Globus pallidus (tissue), 1 donor: ENCODE measurements around the gene JPH2.

Source experiments
- DNase-seq: peaks from one replicate; pipeline ENCODE4 v3.0.0-alpha.2; 2015; ENCODE audit warnings: low spot score

The JPH2 gene

DNA sequence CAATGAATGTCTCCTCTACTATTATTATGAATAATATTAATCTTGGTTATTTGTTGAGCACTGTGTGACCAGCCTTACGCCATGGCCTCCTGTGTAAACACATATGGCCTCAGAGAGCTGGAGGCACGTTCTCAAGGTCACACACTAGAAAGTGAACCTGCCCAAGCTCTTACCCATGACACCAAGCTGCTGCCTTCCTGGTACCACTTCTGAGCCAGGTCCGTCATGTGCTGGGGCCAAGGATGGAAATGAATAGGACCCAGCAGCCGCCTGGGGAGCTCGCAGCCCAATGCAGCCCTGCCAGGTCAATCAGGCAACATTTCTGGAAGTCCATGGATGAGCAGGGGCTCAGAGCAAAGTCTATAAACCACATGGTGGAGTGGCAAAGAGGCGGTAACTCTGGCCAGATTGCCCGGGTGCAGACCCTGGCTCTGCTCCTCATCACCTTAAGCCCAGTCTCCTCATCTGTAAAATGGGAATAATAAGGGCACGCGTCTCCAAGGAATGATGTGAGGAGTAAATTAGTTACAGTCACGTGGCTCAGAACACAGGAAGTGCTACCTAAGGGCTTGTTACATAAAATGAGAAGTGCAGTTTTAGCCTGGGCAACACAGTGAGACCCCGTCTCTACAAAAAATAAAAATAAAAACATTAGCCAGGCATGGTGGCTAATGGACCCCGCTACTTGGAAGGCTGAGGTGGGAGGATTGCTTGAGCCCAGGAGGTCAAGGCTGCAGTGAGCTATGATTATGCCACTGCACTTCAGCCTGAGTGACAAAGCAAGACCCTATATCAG is 61.5 kb downstream of the JPH2 start:
- no peak for DNase-seq

DNA sequence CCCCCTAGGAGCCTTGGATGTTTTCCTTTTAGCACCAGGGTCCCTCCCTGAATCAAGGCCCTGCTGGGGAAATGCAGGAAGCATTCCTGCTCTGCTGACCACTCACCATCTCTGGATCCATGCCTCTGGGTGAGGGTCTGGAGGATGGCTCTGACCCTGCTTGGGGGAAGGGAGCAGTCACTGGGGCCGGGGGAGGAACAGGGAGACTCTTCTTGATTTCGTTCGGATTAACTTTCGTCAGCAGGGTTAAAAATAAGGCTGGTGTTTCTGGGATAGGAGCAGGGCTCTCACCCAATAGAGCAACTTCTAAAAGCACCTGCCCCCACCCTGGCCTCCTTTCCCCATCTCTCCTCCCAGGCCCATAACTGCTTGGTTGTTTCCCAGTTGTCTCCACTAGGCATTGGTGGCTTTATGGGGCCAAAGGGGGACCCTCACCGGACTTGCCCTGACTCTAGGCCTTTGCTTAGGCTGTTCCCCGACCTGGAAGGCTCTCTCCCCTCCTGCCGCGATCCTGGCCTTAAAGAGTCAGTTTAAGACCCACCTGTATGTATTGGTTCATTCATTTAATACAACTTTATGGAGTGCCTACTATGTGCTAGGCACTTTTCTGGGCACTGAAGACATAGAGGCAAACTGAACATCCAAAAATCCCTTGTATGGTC is 63.0 kb downstream of the JPH2 start:
- DNase-seq, result no peak

DNA sequence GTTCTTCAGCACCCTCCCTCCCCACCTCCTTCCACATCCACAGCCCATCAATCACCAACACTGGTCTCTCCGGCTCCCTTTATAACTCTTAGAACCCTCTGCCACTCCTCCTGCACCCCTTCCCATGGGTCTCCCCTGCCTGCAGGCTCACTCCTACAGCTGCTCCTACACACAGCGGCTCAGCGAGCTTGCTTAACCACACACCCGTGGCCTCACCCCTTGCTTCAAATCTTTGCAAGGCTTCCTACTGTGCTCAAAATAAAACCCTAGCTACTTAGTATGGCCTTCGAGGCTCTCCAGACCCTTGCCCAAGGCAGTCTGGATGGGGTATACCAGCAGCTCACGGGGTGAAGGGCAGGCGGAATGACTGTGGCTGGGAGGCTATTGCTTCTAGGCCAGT is 63.7 kb downstream of the JPH2 start:
- DNase-seq, result no peak

DNA sequence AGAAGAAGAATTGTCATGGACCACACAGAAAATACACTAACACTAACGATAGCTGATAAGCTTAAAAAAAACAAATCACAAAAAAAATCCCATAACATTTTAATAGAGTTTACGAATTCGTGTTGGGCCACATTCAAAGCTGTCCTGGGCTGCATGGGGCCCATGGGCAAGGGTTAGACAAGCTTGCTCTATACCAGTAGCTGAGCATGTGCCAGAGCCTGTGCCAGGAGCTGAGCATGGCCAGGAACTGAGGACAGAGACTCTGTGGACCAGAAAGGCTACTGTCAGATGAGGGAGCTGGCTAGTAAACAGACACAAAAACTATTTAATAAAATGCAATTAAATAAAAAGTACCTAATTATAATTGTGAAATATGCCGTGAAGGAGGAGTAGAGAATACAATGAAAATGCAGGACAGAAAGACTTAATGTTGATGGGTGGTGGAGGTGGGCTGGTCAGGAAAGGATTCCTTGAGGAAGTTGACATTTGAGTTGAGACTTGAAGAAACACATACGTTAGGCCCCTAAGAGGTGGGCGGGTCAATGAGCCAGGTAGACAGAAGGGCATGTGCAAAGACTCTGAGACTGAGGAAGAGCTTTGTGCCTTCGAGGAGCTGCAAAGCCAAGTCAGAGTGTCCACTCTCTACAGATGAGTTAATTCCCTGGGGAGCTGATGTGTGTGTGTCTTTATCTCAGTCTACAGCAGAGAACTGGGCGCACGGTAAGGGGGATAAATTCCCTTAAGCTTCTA is 66.1 kb downstream of the JPH2 start:
- DNase-seq, result no peak

DNA sequence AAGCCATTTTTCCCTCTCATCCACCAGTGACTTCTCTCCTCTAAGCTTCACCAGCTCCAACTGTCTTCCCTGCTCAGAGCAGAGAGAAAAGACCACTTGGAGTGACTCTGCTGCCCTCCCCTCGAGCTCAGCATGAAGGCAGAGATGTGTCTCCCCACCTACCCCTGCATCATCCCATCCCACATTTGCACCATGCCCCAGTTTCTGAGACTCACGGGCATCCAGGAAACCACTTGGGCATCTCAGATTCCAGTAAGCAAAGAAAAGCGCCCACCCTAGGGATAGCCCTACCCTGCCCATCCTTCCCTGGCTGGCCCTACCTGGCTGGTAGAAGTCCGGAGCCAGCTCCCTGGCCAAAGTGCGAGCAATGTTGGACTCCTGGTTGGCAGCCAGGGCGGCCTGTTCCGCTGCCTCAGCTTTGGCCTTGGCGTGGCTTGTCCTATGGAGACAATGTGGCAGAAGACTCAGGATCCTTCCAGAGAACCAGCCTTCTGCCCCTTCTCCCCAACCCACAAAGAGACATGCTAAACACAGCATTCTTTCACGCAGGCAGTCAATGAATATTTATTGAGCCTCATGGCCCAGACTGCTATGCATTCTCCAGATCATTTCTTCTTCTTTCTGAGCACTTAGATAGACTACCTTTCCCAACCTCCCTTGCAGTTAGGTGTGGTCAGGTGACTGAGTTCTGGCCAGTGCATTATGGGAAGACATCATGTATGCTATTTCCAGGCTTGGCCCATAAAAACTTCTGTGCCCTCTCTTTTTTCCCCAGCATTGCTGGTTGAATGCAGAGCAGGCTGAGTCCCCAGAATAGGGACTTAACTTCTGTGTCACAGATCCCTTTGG is 68.6 kb downstream of the JPH2 start:
- DNase-seq, result no peak

DNA sequence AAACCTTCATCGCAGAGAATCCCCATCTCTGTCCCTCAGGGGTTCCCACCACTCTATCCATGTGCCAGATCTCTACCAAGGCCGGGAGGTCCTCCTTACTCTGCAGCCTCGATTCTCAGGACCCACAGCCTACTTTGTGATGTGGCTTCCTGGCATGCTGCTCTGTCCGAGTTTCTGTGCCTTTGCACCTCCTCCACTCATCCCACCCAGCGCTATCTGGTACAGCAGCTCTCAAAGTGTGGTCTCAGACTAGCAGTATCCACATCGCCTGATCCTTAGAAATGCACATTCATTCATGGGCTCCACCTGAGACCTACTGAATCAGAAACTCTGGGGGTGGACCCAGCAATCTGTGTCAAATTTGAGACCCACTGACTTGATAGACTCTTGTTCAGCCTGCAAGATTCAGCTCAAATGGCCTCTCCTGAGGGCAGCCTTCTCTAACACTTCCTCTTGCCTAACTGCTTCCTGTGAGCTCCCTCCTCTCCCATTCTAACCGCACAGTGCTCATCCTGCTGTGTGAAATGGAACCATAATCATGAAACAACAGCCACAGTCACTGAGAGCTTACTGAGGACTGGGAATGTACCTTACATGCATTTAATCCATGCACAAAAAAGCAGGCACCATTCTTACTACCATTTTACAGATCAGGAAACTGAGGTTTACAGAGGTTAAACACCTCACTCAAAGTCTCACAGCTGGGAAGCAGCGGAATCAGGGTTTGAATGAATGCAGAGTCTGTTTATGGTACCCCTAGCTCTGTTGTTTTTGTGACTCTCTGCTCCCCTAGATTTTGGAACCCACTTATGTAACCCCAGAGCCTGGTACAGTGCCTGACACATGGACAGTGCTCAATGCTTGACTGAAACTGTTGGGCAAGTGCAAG is 69.4 kb downstream of the JPH2 start:
- DNase-seq, result no peak

DNA sequence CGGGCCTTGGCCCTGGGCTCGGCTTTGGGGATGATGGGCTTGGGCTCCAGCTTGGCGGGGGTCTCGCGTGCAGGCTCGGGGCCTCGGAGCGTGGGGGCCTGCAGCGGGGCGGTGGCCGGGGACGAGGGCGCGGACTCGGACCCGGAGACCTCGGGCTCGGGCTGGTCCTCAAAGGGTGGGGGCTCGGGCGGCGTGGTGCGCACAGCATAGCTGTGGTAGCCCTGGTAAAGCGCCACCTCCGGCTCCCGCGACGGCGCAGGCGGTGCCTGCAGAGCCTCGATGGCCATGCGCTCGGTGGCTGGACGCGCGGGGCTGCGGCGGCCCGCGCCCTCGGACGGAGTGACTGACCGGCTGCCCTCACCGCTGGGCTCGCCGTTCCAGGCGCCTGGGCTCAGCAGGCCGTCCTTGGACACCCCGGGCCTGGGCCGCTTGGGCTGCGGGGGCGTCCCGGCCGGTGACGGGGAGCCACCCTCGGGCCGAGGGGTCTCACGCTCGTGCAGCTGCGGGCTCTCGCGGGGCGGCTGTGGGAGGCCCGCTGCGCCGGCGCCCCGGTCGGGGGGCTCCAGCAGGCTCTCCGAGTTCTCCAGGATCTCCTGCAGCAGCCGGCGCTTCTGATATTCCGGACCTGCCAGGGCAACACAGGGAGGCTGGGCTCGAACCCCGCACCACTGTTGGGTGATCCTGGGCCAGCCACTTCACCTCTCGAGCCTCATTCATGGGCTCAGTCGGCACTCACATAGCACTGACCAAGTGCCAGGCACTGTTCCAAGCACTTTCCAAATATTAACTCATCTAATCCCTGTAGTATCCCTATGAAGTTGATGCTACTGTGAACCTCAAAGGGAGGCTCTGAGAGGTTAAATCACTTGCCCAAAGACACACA is 71.0 kb downstream of the JPH2 start:
- DNase-seq, result no peak

DNA sequence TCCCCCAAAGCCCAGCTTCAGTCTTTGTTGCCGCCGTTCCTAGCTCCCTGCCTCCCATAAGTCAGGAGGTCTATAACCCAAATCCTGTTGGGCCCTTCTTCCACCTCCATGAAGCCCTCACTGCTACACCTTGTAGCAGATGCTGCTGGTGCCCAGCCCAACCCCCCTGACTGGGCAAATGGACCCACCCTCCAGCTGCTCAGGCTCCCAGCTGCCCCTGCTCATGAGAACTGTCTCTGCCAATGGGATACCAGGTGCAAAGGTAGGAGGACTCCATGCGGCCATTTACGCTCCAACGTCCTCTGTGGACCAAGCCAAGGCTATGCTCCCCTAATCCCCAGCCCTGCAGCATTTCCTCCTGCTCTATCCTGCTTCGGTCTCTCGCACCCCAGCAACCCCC is 71.8 kb downstream of the JPH2 start:
- no peak for DNase-seq

DNA sequence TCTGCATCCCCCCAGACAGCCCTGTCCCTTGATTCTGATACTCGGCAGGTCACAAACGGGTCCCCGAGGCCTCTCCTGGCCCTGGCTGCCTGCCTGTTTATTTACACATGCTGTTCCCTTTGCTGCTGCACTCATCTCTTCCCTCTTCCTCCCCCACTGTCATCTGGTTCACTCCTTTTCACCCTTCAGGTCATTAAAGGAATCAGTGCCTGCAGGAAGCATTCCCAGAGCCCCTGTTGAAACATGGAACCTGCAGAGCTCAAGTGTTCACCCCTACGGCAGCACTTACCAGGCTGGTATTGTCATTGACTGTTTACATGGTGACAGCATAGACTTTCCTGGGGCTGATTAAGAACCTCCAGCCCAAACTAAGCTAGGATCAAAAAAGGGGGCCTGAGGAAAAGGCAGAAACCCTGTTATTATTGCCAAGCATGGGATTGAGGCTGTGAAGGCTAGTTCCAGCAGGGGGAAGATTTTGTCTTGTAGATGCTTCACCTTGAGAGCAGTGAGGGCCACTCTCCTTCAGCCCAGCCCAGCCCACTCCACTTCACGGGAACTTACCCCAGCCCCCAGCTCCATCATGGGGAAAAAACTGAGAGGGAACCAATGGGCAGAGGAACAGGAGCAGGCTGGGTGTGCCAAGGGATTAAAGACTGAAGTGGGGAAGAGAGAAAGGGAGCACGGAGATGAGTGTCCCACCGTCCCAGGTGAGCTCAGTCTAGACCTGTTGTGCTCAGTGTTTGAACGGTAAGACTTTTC is 73.2 kb downstream of the JPH2 start:
- no peak for DNase-seq

DNA sequence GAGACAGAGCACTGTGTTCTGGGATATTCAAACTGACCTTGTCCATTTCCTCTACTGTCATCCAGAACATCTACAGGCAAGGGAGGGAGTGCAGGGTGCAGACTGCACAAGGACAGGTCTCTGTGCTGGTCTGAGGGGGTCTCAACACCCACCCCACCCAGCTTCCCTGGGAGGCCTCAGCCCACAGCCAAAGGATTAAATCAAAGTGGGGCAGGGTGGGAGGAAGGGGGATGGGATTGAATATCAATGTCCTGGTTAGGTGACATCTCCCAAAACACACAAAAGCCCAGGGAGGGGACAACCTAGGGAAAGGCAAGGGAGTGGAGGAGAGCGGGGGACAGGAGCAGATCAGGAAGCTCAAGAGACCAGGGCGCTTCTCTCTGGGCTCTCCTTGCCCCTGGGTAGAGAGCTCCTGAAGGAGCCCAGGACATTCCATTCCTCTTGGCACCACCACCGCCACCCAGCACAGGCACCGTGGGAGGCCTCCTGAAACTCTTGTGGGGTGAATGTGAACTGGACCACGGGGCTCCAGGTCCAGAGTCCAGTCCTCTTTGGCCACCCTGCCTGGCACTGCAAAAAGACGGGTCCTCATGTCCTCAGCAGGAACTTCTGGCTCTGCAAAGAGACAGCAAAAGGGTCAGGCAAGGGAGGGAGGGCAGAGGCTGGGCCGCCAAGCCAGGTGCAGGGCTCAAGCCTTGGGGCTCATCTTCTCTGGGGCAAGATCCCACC is 73.9 kb downstream of the JPH2 start:
- no peak for DNase-seq

DNA sequence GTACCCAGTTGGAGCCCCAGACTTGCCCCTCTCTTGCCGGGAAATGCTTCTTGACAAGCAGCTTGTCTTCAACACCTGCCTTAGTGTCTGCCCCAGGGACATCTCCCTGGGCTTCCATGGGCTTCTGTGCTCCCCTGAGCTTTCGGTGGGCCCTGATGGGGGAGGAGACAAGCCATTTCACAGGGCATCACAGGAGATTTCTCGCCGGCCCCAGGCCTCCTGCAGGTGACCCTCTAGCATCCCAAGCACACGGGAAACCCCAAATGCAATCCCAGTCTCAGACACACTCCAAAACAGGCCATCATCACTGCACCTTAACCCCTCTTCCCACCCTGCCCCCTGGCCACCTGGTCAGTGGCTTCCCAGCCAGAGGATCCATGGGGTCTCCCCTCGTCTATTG is 74.5 kb downstream of the JPH2 start:
- no peak for DNase-seq

DNA sequence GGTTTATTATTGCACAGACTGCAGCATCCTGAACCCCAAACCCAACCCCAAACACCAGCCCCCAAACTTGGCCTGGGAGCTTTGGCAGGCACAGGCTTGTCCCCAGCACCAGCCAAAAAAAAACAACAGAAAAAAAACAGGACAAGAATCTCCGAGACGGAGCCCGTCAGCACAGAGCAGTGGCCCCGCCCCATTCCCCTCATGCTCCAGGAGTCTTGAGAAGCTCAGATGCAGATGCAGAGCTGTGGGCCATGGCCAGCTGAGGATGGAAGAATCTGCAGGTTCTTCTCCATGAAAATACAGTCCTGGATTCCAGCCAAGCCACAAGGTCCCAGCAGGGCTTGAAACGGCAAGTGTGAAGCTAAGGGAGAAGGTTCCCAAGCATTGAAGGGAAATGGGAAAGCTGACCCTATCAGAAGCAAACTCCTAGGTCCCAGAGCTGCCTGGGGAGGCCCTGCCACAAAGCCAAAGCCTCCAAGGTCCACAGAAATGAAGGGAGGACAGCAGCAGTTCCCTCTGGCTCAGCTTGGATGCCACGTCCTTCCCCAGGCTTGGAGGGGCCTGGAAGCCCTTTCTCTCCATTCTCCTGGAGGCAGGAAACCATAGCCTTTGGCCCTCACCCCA is 75.2 kb downstream of the JPH2 start:
- DNase-seq, result no peak

DNA sequence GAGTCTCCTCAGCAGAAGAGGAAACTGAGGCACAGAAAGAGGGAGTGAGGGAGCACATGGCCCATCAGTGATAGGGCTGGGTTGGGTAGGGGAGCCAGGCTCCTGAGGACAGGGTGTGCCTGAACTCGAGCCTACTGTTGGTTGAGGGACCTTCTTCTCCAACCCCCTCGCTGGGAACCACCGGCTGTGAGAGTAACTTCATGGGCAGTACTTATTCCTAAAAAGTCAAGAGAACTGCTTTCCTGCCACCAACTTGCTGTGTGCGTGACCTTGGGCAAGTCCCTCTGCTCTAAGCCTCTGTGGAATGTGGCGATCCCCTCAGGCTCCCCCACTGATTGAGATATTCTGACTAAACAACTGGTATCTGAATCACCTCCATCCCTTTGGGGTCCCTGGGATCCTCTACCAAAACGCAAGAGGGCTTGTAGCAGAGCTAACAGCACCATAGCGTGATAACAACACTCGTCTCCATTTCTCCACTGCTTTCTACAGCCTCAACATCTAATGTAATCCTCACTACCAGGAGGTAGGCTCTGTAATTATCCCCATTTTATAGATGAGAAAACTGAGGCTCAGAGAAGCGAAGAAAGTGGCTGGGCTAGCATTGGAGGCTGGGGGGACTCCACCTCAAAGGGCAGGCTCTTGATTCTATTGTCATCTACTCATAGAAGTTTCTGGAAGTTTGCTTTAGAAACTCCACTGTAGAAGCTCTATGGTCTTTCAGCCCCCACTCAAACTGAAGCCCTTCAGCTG is 76.0 kb downstream of the JPH2 start:
- no peak for DNase-seq

DNA sequence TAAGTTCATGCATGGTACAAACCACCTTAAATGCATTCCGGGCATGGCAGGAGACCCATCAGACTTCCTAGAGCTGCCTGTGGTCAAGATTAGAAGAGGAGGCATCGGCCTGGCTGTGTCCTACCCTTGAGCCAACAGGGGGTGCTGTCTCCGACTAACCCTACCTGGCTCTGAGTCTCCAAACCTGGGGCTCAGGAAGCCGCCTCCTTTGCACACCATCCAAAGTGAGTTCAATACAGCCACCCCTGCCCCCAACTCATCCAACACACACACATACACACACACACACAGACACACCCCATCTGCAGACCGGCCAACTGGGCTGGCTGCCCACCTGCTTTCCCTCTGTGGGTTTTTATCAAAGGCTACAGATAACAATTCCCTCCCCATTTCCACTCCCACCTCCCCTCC is 77.0 kb downstream of the JPH2 start:
- DNase-seq, result no peak

DNA sequence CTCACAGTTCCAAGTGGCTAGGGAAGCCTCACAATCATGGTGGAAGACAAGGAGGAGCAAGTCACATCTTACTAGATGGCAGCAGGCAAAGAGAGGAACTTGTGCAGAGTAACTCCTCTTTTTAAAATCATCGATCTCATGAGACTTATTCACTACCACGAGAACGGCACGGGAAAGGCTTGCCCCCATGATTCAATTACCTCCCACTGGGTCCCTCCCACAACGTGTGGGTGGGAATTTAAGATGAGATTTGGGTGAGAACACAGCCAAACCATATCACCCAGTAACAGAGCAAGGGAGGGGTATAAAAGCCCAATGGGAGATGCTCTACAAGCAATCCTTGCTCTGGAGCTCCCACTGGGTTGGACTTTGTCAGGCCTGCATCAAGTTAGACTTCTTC is 80.4 kb downstream of the JPH2 start:
- no peak for DNase-seq

DNA sequence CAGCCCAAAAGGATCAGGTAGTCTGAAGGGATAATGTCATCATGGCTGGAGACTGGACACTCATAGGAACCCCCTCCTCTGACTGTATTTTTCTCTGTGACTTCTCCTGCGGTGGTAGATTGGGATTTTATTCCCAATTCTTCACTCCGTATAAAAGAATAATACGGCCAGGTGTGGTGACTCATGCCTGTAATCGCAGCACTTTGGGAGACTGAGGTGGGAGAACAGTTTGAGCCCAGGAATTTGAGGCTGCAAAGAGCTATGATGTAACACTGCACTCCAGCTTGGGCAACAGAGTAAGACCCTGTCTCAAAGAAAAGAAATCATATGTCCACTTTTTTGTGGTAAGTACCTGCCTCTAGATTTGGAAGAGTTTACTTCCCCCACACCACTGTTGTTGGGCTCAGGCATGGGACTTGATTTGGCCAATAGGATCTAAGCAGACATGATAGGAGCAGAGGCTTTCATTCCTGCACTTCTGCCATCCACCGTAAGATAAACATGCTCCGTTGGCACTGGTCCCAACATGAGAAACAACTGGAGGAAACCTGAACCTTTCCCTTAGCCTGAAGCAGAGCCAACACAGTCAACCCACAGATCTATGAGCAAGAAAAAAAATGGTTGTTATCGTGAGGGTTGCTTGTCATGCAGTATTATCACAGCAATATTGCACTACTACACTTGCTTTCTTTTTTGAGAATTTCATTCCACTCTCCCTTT is 82.0 kb downstream of the JPH2 start:
- no peak for DNase-seq

DNA sequence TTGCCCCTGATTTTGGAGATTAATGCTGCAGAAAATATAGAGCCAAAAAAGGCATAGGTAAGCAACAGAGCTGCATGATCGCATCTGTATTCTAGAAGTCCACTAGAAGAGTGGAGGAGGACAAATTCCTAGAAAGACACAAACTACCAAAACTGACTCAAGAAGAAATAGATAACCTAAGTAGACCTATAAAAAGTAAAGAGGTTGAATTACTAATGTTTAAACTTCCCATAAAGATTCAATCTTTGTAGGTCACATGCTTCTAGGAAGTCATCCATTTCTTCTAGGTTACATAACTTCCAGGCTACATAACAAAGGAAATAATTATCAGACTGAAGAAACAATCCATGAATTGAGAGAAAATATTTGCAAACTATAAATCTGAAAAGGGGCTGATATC is 84.4 kb downstream of the JPH2 start:
- no peak for DNase-seq
